GM20431 (cell line): Measurements from ENCODE around the gene RFX5.

Source experiments
- in situ Hi-C: fragments of 300-500 bp; cut with MseI, MboI; formaldehyde crosslinking; loops from one replicate; pipeline ENCODE4 v1.15.0; 2020; ENCODE audit warnings: low sequenced_read_pairs; ENCODE audit not compliant: unreplicated experiment

RFX5 gene

DNA sequence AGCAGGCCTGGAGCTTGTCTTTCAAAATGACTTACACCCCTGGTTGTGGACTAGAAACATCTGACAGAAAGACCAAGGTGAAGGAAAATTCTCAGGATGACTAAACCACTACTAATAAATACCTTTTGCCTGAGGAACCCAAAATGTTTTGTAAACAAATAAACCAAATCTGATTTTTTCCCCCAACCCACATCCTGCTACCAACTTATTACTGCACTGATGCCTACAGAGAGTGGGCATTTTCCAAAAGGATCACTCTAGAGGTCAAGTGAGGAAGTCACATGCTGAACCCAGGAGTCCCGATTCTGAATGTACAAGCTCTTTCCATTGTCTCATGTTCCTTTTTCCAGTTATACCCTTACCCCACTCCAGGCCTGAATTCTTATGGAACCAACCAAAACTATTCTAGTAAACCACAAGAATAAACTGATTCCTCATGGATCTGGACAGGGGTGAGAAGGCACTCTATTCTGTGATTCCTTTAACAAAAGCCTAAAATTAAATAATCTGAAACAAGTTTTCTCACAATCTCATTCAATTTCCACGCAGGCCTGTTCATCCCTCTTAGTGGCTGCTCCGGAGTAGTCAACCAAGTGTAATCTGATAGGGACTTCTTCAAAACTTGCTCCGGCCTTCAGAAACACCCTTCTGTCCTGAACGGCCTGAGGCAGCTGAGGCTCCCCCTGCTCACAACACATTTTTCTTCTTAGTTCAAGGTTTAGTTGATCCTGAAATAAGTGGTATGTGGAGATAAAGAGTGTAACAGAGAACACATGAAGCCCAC, 21.2 kb downstream of the RFX5 start:
- in situ Hi-C loops = no loop called here

- in situ Hi-C loops = no loop called here
Measured at GRCh38 chr1:151325231-151325630, 21.8 kb downstream of the RFX5 start.

DNA sequence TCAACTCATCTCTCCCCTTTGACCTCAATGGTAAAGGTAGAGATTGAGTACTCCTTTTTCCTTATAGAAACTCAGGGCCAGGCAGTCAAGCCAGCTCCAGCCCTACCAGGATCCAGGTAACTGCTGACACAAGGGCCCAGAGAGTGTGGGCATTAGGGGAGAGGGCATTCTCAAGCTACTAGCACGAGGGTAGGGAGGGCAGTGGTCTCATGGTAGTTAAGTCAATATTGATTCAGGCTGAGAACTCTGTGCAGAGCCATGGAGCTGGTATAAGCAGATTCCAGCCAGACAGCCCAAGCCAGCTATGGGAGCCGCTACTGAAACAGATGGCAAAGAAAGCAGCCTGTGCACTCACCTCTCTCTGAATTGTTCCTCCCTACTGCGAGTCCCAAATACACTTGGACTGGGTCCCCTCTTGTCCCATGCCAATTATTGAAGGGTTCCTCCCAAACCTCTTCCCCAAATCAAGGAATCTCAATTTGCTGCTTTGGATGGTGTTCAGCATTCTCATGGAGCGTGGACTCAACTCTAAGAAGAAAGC, 22.6 kb downstream of the RFX5 start:
- in situ Hi-C loops = no loop called here

- in situ Hi-C loops = no loop called here
Measured at GRCh38 chr1:151318975-151319374, 28.1 kb downstream of the RFX5 start.

DNA sequence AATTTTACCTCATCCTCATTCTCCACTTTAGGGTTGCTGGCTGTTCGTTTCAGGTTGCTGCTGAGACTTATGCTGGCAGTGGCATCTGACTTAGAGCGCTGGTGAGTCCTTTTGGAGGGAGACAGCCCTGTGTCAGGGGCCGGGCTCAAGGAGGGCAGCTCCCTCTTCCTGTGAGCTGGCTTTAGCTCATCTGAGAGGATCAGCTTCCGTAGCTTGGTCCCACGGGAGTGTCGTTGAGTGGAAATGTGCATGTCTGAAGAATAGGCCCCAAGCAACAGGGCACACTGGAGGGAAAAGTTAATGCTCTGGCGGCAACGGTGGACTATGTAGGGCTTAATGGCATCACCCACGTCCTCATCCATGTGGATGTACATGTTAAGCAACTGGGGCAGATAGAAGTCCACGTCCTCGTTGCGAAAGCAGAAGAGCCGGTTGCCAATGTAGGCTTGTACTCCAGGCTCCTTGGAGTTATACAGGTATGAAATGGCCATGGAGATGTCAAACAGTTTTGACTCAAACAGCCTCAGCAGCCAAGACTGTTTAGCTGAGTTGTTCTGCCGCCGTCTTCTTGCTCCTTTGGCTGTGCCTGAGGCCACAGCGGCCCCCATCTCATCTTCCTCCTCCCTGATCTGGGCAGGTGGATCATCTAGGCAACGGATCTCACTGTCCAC, 31.4 kb downstream of the RFX5 start:
- in situ Hi-C loops = no loop called here

DNA sequence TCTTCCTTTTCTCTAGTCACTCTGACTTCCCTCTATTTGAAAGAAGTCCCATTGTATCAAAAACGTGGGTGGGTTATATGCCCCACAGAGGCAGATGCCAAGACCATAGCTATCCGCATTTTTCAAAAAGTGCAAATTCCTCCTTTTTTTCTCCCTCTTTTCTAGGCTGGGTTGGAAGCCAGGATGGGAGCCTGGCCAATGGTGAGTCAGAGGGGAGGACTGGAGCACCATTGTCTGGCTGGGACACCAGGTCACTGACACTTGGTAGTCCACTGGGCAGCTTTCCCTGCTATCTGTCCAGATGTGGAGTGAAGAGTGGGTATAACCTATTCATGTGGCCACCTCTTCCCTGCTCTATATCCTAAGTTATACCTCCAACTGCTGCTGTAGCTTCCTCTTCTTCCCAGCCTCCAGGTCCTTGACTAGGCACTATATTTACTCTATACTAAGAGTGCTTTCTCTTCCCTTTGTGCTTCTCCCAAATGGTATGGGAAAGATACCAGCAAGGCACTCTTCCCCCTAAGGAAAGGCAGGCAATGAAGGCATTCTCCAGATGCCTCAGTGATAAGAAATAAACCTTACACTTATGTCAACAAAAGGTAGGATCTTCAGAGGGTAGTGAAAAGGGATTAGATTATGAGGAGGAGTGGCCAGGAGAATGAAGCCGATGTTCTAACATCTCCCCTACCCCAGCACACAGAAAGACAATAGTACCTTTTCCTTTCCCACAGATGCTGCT, 32.7 kb downstream of the RFX5 start:
- in situ Hi-C loops = no loop called here

GRCh38 chr1:151313501-151313900, 33.6 kb downstream of the RFX5 start:
- in situ Hi-C loops = no loop called here

DNA sequence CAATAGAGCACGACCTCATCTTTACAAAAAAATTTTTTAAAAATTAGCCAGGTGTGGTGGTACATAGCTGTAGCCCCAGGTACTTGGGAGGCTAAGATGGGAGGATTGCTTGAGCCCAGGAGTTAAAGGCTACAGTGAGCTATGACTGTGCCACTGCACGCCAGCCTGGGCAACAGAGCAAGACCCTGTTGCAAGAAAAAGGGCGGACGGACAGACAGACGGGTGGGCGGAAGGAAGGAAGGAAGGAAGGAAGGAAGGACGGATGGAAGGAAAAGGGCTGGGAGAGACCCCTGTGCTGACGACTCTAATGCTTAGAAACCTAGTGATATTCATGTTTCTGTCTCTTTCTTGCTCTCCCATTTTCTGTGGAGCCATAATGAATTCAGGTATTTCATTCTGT, 34.2 kb downstream of the RFX5 start:
- in situ Hi-C loops = no loop called here

DNA sequence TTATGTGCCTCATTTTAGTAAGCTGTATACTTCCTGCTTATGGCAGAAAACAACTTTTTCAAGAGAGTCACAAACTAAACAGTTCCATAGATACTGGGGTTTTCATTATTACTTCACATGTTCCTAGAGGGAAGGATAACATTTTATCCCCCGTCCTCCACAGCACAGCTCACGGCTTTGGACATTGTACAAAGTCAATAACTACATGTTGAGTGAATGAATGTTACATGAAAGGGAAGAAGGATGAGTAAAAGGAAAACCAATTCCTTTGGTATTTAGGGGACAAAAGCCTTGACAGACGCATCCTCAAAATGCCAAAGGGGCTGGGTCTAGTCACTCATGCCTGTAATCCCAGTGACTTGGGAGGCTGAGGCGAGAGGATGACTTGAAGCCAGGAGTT, 34.6 kb downstream of the RFX5 start:
- in situ Hi-C loops = no loop called here

- in situ Hi-C loops = no loop called here
Measured at GRCh38 chr1:151311589-151312331, 35.3 kb downstream of the RFX5 start.

- in situ Hi-C loops = no loop called here
Measured at GRCh38 chr1:151311011-151311410, 36.0 kb downstream of the RFX5 start.

GRCh38 chr1:151309811-151310323, 37.2 kb downstream of the RFX5 start:
- in situ Hi-C loops = no loop called here

- in situ Hi-C loops = no loop called here
Measured at GRCh38 chr1:151294742-151295462, 52.1 kb downstream of the RFX5 start.

GRCh38 chr1:151293093-151293492, 54.0 kb downstream of the RFX5 start:
- in situ Hi-C loops = no loop called here

GRCh38 chr1:151292207-151293030, 54.6 kb downstream of the RFX5 start:
- in situ Hi-C loops = no loop called here

- in situ Hi-C loops = no loop called here
Measured at GRCh38 chr1:151290709-151291303, 56.2 kb downstream of the RFX5 start.
